IPS-15b (cell line): ENCODE measurements around the gene PDPN.

Source experiments
- H3K27me3 ChIP-seq: one replicate; pipeline ENCODE4 v1.6.1; 2013; ENCODE audit warnings: low read length; ENCODE audit not compliant: control insufficient read depth, insufficient read depth
- H3K36me3 ChIP-seq: one replicate; pipeline ENCODE4 v1.6.1; 2013; ENCODE audit warnings: low read length; ENCODE audit not compliant: control insufficient read depth, insufficient read depth
- H3K4me1 ChIP-seq: one replicate; pipeline ENCODE4 v1.6.1; 2013; ENCODE audit warnings: mild to moderate bottlenecking, low read length; ENCODE audit not compliant: control insufficient read depth, insufficient read depth
- H3K4me3 ChIP-seq: one replicate; pipeline ENCODE4 v1.5.1; 2013; ENCODE audit warnings: low read depth, low read length
- H3K9ac ChIP-seq: one replicate; pipeline ENCODE4 v1.6.1; 2013; ENCODE audit warnings: low read depth, mild to moderate bottlenecking, low read length
- H3K9me3 ChIP-seq: one replicate; pipeline ENCODE4 v1.6.1; 2013; ENCODE audit warnings: mild to moderate bottlenecking, low read length; ENCODE audit not compliant: control insufficient read depth, insufficient read depth

PDPN gene

DNA sequence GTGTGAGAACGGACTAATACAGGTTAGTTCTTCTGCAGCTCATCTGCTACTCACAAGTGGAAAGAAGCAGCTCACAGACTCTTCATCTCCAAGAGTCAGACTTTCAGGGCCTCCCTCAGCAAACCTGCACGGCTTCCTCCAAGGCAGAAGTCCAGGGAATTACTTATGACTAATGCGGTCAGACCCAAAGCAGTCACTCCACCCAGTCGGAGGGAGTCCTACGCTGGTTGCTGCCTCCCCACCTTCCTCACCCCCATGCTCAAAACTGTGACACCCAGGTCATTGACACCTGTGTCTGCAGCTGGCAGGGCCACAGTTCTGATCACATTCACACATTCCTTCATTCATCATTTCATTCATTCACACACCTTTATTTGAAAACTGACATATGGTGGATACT is 77.9 kb downstream of the PDPN start:
- Histone ChIP-seq H3K27me3 (no peaks in the 10 kb centered on the region), H3K9me3 (no peaks in the 10 kb centered on the region), H3K9ac (no peak overlapping the region), H3K4me1 (no peaks in the 10 kb centered on the region), H3K4me3 (no peak overlapping the region), H3K36me3 (no peaks in the 10 kb centered on the region)

GRCh38 chr1:13662493-13662892 is 78.9 kb downstream of the PDPN start:
- H3K9me3 ChIP-seq, result no peaks in the 10 kb centered on the region
- no peaks in the 10 kb centered on the region for H3K36me3 ChIP-seq
- H3K9ac ChIP-seq, result no peak overlapping the region
- no peaks in the 10 kb centered on the region for H3K27me3 ChIP-seq
- H3K4me3 ChIP-seq, result no peak overlapping the region
- no peaks in the 10 kb centered on the region for H3K4me1 ChIP-seq

- Histone ChIP-seq H3K9ac (no peak overlapping the region), H3K4me1 (no peaks in the 10 kb centered on the region), H3K4me3 (no peak overlapping the region), H3K9me3 (no peaks in the 10 kb centered on the region), H3K27me3 (no peaks in the 10 kb centered on the region), H3K36me3 (no peaks in the 10 kb centered on the region)
Measured at GRCh38 chr1:13663969-13664368, 80.3 kb downstream of the PDPN start.

DNA sequence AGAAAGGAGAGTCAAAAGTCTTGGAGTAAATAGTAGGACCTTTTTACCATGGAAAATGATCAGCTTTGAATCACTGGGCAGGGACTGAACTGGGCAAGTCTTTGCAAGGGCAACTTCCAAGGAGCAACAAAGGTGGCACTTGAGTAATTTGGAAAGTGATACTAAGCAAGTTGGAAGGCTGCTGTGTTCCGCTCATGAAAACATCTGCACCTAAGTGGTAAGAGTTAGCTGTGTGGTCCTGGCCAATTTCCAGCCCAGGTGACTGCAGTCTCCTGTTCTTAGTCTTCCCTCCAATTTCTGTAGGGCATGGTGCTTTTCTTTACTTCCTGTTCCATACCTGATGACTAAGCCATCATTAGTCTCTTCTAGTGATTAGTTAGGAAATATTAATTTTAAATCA is 80.8 kb downstream of the PDPN start:
- H3K4me1 ChIP-seq, result no peaks in the 10 kb centered on the region
- no peak overlapping the region for H3K9ac ChIP-seq
- H3K9me3 ChIP-seq, result no peaks in the 10 kb centered on the region
- no peaks in the 10 kb centered on the region for H3K36me3 ChIP-seq
- H3K27me3 ChIP-seq, result no peaks in the 10 kb centered on the region
- H3K4me3 ChIP-seq, result no peak overlapping the region

DNA sequence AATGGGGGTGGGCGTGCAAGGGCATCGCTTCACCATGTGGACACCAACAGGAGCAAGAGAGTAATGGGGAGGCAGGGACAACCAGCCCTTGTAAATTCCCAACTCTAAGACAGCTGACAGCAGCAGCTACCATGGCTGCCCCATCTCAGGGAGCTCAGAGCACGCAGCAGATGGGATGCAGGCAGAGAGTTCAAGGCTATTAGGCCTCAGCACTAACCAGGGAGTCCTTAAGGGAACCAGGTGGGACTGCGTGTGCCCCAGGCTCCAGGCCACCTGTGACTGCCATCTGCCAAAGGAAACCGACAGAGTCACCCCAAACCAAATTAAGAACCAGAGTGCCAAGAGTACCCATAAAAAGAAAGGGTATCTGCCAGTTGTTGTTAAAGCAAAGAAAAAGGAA is 82.7 kb downstream of the PDPN start:
- no peaks in the 10 kb centered on the region for H3K27me3 ChIP-seq
- no peak overlapping the region for H3K4me3 ChIP-seq
- H3K4me1 ChIP-seq, result no peaks in the 10 kb centered on the region
- no peak overlapping the region for H3K9ac ChIP-seq
- H3K36me3 ChIP-seq, result no peaks in the 10 kb centered on the region
- no peaks in the 10 kb centered on the region for H3K9me3 ChIP-seq
